Cardiac atrium fibroblast (primary cell): Measurements from ENCODE around the gene ACADL. TPM values are rescaled to one million over a fixed set of nuclear protein-coding genes. Genes with fewer than 3 reads are reported as not detected.

Experiments used
- total RNA-seq: library from RNA; depleted of rRNA; stranded (reverse); fragments of >200 nt; gene quantifications from 2 replicates; pipeline ENCODE4 v1.2.3, GENCODE V29; 2015

Gene ACADL
- not detected in 2 replicates for total RNA-seq

GRCh38 chr2:210224941-210225672, at the start of gene ACADL:
ACADL (minus strand) TSS chr2:210225447; CDS start chr2:210225263, 184 bp downstream.

GRCh38 chr2:210171309-210172218, 53.7 kb downstream of the ACADL start, which contains the start of gene KANSL1L:
KANSL1L (minus strand) TSS chr2:210171409; CDS start chr2:210154582, 16,827 bp downstream.

Other genes with a start within 250 kb of the ACADL start
- gene RPE, start 222.8 kb downstream of the ACADL start, total RNA-seq = 60.1 and 97.7 TPM in 2 replicates
- 4.3 and 5.5 TPM in 2 replicates for gene KANSL1L, start 54.0 kb downstream of the ACADL start, total RNA-seq
- not detected in 2 replicates for gene MYL1, start 89.7 kb upstream of the ACADL start, total RNA-seq